ENCODE results near the gene CPXM1.
"Not testable (repeated sequence)": the region's sequence is repeated elsewhere in the genome, so short reads cannot be mapped to it uniquely, and the experiment has no call there.

CPXM1 gene

GRCh38 chr20:2800521-2801285 is at the start of gene CPXM1:
CPXM1 (minus strand) TSS chr20:2800627; CDS start chr20:2800572, 55 bp downstream.
- DNase-seq: no peak

- DNase-seq: no peak
Observed at GRCh38 chr20:2849529-2849928, 49.1 kb upstream of the CPXM1 start.

- no peak for DNase-seq
Observed at GRCh38 chr20:2847802-2848201, 47.4 kb upstream of the CPXM1 start.

- DNase-seq: no peak
Observed at GRCh38 chr20:2846698-2847097, 46.3 kb upstream of the CPXM1 start.

GRCh38 chr20:2845607-2846006 is 45.2 kb upstream of the CPXM1 start:
- DNase-seq: no peak

- DNase-seq: no peak
Observed at GRCh38 chr20:2840967-2841531, 40.6 kb upstream of the CPXM1 start.

- peak; percentile 46 for DNase-seq
Observed at GRCh38 chr20:2840138-2840966, 39.9 kb upstream of the CPXM1 start, which contains the start of the genes PCED1A and VPS16. PCED1A (minus strand) TSS chr20:2840655; CDS start chr20:2839912, 743 bp downstream. VPS16 (plus strand) TSS chr20:2840745; CDS start chr20:2840775, 30 bp downstream.

- DNase-seq: no peak
Observed at GRCh38 chr20:2839732-2840137, 39.3 kb upstream of the CPXM1 start.

GRCh38 chr20:2838847-2839671 is 38.6 kb upstream of the CPXM1 start:
- no peak for DNase-seq

- DNase-seq: no peak
Observed at GRCh38 chr20:2838170-2838797, 37.9 kb upstream of the CPXM1 start.

- DNase-seq: no peak
Observed at GRCh38 chr20:2837221-2837960, 37.0 kb upstream of the CPXM1 start.

GRCh38 chr20:2836035-2836434 is 35.6 kb upstream of the CPXM1 start:
- no peak for DNase-seq

GRCh38 chr20:2835331-2835796 is 34.9 kb upstream of the CPXM1 start:
- no peak for DNase-seq

- DNase-seq: no peak
Observed at GRCh38 chr20:2834401-2835110, 34.1 kb upstream of the CPXM1 start.

- DNase-seq: no peak
Observed at GRCh38 chr20:2833761-2834160, 33.3 kb upstream of the CPXM1 start.

- DNase-seq: not testable (repeated sequence)
Observed at GRCh38 chr20:2831206-2831605, 30.8 kb upstream of the CPXM1 start.

- DNase-seq: no peak
Observed at GRCh38 chr20:2829376-2829775, 28.9 kb upstream of the CPXM1 start.

GRCh38 chr20:2826655-2827054 is 26.2 kb upstream of the CPXM1 start:
- no peak for DNase-seq

GRCh38 chr20:2825761-2826160 is 25.3 kb upstream of the CPXM1 start:
- no peak for DNase-seq

- no peak for DNase-seq
Observed at GRCh38 chr20:2822073-2822472, 21.6 kb upstream of the CPXM1 start.

Measured in NCI-H2029 treated with DMSO at 0.1 percent for 48 hours (cell line).